Liver (tissue), 3 donors: ENCODE data around the gene LRRC63.

Experiments
- RAD21 ChIP-seq, 2 donors: IDR thresholded peaks; 2 replicates each; pipeline ENCODE4 v1.6.1; 2016; ENCODE audit warnings: antibody characterized with exemption in 2 of 2, mild to moderate bottlenecking in 2 of 2
- RXRA ChIP-seq, 2 donors: IDR thresholded peaks; 2 replicates each; pipeline ENCODE4 v1.6.1; 2017 to 2018; ENCODE audit warnings: antibody characterized with exemption in 2 of 2, mild to moderate bottlenecking in 1 of 2
- TF ChIP-seq, protein P1 (sequence below): fragments of 150-350 bp; IDR thresholded peaks from 2 replicates; pipeline ENCODE4 v1.5.1; 2017; ENCODE audit warnings: improper control_type of control experiment, low read depth, low read length; ENCODE audit not compliant: missing input control
- TF ChIP-seq, protein P2 (sequence below): IDR thresholded peaks from 2 replicates; pipeline ENCODE4 v1.6.1; 2016; ENCODE audit warnings: antibody characterized with exemption
- TF ChIP-seq, protein P3 (sequence below): IDR thresholded peaks from 2 replicates; pipeline ENCODE4 v1.6.1; 2016; ENCODE audit warnings: antibody characterized with exemption, mild to moderate bottlenecking
- TF ChIP-seq, protein P4 (sequence below): IDR thresholded peaks from 2 replicates; pipeline ENCODE4 v1.6.1; 2016; ENCODE audit warnings: antibody characterized with exemption
- donor health status: healthy.
- donor health status: healthy.

DNA sequence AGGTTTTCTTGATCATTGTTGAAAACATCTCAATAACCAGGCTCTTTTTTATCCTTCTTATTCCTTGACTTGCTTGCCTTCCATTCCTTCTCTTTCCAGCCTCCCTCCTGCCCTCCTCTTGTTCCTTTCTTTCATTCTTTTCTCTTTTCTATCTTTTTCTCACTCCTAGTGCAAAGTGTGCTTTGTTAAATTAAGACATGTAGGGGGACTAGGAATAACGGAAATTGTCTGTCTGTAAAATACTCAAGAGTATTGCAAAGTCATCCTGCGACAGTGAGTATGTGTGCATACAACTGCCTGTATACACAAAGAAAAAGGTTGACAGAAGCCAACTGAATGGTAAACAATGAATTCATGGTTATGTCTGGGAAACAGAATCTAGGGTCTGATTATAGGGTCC lies 70.1 kb downstream of the LRRC63 start:
- TF ChIP-seq, protein P1, sequence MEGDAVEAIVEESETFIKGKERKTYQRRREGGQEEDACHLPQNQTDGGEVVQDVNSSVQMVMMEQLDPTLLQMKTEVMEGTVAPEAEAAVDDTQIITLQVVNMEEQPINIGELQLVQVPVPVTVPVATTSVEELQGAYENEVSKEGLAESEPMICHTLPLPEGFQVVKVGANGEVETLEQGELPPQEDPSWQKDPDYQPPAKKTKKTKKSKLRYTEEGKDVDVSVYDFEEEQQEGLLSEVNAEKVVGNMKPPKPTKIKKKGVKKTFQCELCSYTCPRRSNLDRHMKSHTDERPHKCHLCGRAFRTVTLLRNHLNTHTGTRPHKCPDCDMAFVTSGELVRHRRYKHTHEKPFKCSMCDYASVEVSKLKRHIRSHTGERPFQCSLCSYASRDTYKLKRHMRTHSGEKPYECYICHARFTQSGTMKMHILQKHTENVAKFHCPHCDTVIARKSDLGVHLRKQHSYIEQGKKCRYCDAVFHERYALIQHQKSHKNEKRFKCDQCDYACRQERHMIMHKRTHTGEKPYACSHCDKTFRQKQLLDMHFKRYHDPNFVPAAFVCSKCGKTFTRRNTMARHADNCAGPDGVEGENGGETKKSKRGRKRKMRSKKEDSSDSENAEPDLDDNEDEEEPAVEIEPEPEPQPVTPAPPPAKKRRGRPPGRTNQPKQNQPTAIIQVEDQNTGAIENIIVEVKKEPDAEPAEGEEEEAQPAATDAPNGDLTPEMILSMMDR: no peak
- TF ChIP-seq, protein P2, sequence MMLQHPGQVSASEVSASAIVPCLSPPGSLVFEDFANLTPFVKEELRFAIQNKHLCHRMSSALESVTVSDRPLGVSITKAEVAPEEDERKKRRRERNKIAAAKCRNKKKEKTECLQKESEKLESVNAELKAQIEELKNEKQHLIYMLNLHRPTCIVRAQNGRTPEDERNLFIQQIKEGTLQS: no peak
- TF ChIP-seq, protein P3, sequence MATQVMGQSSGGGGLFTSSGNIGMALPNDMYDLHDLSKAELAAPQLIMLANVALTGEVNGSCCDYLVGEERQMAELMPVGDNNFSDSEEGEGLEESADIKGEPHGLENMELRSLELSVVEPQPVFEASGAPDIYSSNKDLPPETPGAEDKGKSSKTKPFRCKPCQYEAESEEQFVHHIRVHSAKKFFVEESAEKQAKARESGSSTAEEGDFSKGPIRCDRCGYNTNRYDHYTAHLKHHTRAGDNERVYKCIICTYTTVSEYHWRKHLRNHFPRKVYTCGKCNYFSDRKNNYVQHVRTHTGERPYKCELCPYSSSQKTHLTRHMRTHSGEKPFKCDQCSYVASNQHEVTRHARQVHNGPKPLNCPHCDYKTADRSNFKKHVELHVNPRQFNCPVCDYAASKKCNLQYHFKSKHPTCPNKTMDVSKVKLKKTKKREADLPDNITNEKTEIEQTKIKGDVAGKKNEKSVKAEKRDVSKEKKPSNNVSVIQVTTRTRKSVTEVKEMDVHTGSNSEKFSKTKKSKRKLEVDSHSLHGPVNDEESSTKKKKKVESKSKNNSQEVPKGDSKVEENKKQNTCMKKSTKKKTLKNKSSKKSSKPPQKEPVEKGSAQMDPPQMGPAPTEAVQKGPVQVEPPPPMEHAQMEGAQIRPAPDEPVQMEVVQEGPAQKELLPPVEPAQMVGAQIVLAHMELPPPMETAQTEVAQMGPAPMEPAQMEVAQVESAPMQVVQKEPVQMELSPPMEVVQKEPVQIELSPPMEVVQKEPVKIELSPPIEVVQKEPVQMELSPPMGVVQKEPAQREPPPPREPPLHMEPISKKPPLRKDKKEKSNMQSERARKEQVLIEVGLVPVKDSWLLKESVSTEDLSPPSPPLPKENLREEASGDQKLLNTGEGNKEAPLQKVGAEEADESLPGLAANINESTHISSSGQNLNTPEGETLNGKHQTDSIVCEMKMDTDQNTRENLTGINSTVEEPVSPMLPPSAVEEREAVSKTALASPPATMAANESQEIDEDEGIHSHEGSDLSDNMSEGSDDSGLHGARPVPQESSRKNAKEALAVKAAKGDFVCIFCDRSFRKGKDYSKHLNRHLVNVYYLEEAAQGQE: no peak
- TF ChIP-seq RAD21 (IDR thresholded peaks at IDR 0.05): no peak
- TF ChIP-seq RXRA (IDR thresholded peaks at IDR 0.05): no peak
- TF ChIP-seq, protein P4, sequence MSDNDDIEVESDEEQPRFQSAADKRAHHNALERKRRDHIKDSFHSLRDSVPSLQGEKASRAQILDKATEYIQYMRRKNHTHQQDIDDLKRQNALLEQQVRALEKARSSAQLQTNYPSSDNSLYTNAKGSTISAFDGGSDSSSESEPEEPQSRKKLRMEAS: no peak
